ENCODE results near the gene MT1M. TPM values are rescaled to one million over a fixed set of nuclear protein-coding genes. Genes with fewer than 3 reads are reported as not detected.

MT1M gene
- total and polyA plus RNA-seq, 2 of the 8 experiments (the other 6 are each of a cell fraction or from before 2014, with no cell fraction given): 2.1 TPM; not detected in 1

DNA sequence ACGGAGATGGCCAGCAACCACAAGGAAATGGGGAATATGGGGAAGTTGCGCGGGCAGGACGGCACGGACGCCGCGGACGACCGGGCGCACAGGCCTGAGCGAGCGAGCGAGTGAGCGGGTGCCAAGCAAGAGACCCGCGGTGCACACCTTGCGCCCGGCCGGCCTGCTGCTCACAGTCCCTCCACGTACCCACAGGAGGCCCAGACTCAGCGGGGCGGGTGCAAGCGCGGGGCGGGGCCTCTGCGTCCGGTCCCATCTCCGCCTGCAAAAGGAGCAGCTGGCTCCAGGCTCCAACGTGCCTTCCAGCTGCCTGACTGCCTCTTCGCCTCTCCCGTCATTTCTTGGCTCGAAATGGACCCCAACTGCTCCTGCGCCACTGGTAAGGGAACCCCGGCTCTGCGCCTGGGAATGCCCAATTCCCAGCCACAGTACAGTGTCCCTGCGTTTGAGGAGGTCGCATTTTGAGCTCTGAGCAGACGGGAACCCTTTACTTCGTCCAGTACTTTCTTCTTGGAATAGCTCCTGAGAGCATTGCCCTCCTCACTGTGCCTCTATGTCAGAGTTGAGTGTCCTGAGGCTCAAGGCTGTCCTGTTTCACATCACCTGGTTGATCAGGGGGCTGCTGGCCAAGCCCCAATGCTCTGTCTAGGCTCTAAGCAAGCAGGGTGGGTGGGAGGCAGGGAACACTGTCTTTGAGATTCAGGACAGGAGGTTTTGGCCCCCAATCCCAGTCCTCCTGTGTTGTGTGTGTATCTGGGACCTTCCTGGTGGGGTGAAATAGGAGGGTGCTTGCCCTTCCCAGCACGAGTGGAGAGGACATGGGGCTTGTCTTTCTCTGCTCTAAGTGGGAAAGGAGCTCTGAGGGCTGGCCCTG lies 15.0 kb upstream of the MT1M start:
- H3K27me3 ChIP-seq (replicated peaks in 1 of 4; ENCODE audit: control insufficient read depth in 3 of 4, extremely low read depth in 1 of 4, insufficient read depth in 3 of 4, low read length in 3 of 4): peaks cover 35 to 74% (median 65%) of the 10 kb centered on the region in 4 experiments
- TF ChIP-seq RNF2 (IDR thresholded peaks at IDR 0.05; ENCODE audit: borderline replicate concordance, low read depth, low read length, missing control alignments, poor library complexity, severe bottlenecking): peak; percentile 81
- TF ChIP-seq FOSL1 (IDR thresholded peaks at IDR 0.05; ENCODE audit: insufficient read depth, low read depth, low read length): no peak
- TF ChIP-seq RBBP5 (IDR thresholded peaks at IDR 0.05; ENCODE audit: borderline replicate concordance, low read depth, low read length): no peak
- TF ChIP-seq ZNF274 (IDR thresholded peaks at IDR 0.05; ENCODE audit: borderline replicate concordance, extremely low read depth, low read length): no peak
- no peak for TF ChIP-seq EGR1 (IDR thresholded peaks at IDR 0.05; ENCODE audit: borderline replicate concordance, low read depth, low read length)
- TF ChIP-seq, protein P1, sequence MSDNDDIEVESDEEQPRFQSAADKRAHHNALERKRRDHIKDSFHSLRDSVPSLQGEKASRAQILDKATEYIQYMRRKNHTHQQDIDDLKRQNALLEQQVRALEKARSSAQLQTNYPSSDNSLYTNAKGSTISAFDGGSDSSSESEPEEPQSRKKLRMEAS (IDR thresholded peaks at IDR 0.05): no peak
- TF ChIP-seq SP2 (IDR thresholded peaks at IDR 0.05; ENCODE audit: low read length): no peak
- no peak for TF ChIP-seq TEAD4 (IDR thresholded peaks at IDR 0.05; ENCODE audit: low read depth, low read length)
- no peak for TF ChIP-seq CEBPB (IDR thresholded peaks at IDR 0.05; ENCODE audit: low read depth, low read length)
- TF ChIP-seq SIRT6 (IDR thresholded peaks at IDR 0.05; ENCODE audit: low read length): no peak
- TF ChIP-seq KDM1A (IDR thresholded peaks at IDR 0.05; ENCODE audit: borderline replicate concordance, low read length): no peak

More for the DNA sequence above, 15.0 kb upstream of the MT1M start:
- H3K56ac ChIP-seq (replicated peaks; ENCODE audit: insufficient read length, low read depth, low read length): no peak overlapping the region
- no peaks in the 10 kb centered on the region for H3K9me3 ChIP-seq (ENCODE audit: insufficient read depth in 2 of 2, low read depth in 1 of 2, low read length in 1 of 2)
- peak overlapping the region; percentile 43; the same call in 1 of the 2 replicates for H2BK20ac ChIP-seq (ENCODE audit: low read length)
- peak overlapping the region; percentile 34 to 57 (median 41) for H3K4me3 ChIP-seq (ENCODE audit: extremely low read depth in 1 of 4, insufficient read depth in 2 of 4, low read depth in 3 of 4, low read length in 4 of 4)
- H3K23ac ChIP-seq (ENCODE audit: insufficient read length): no peak overlapping the region
- peak overlapping the region; percentile 89 for H4K91ac ChIP-seq (replicated peaks; ENCODE audit: insufficient read length, low read length)
- H3K4me1 ChIP-seq (replicated peaks in 1 of 4; ENCODE audit: control insufficient read depth in 3 of 4, insufficient read depth in 4 of 4, low read length in 3 of 4): peaks cover 0 to 18% (median 12%) of the 10 kb centered on the region in 4 experiments; a peak in 6 of 7 replicates
- peak overlapping the region; percentile 38; the same call in 1 of the 2 replicates for H2AFZ ChIP-seq (ENCODE audit: low read length)
- no peaks in the 10 kb centered on the region for H3K36me3 ChIP-seq (ENCODE audit: control insufficient read depth in 2 of 4, insufficient read depth in 4 of 4, low read length in 3 of 4)
- H4K8ac ChIP-seq (ENCODE audit: extremely low read depth, insufficient read depth, low read length): no peak overlapping the region
- H2BK5ac ChIP-seq (ENCODE audit: low read depth, low read length): no peak overlapping the region
- peaks cover 2 to 6% of the 10 kb centered on the region in 2 experiments for H4K20me1 ChIP-seq (replicated peaks in 1 of 2; ENCODE audit: control insufficient read depth in 1 of 2, insufficient read depth in 2 of 2, low read length in 2 of 2)
- CTCF ChIA-PET (ENCODE audit: partially characterized antibody): interaction anchor here (0.9 to 3.2 kb wide), 10 partner anchors 10 to 60 kb away, joined by 3 to 12 read pairs (median 6); partner anchors contain the start of genes MT1G and MT1M
- H3K9ac ChIP-seq (replicated peaks in 1 of 4; ENCODE audit: extremely low read depth in 1 of 4, low read depth in 3 of 4, low read length in 3 of 4): no peak overlapping the region
- DNase-seq (ENCODE audit: low read depth in 1 of 2, low spot score in 2 of 2) (peak in 1 of 2 experiments; percentile 70), FAIRE-seq (no peak)
- H3K18ac ChIP-seq (ENCODE audit: extremely low read depth, low read length): peak overlapping the region; percentile 72; the same call in 1 of the 2 replicates
- H3K79me1 ChIP-seq (ENCODE audit: low read depth, low read length): no peaks in the 10 kb centered on the region
- peaks cover 5% of the 10 kb centered on the region; the same call in 1 of the 2 replicates for H3K23me2 ChIP-seq (ENCODE audit: low read depth, low read length)
- H2BK12ac ChIP-seq (ENCODE audit: low read depth, low read length): peak overlapping the region; percentile 50; the same call in 1 of the 2 replicates
- no peak overlapping the region for H3K14ac ChIP-seq (ENCODE audit: insufficient read length)
- no peaks in the 10 kb centered on the region for H3K79me2 ChIP-seq (ENCODE audit: control insufficient read depth in 1 of 2, insufficient read depth in 2 of 2, low read length in 2 of 2)
- H3K4ac ChIP-seq (replicated peaks; ENCODE audit: insufficient read length, low read depth, low read length): no peak overlapping the region
- no peak overlapping the region for H3K27ac ChIP-seq (ENCODE audit: low read depth, low read length)
- H2AK5ac ChIP-seq (ENCODE audit: low read depth, low read length): no peak overlapping the region; the same call in 1 of the 2 replicates
- no peak overlapping the region for H2BK120ac ChIP-seq (replicated peaks; ENCODE audit: low read depth, low read length)
- peak overlapping the region; percentile 84 to 88 for H3K4me2 ChIP-seq (ENCODE audit: insufficient read depth in 1 of 2, low read depth in 2 of 2, low read length in 2 of 2)
- H2BK15ac ChIP-seq (ENCODE audit: low read length): peak overlapping the region; percentile 36; the same call in 1 of the 2 replicates
- 6% methylated on average over 41 of the region's 41 CpGs; no CpG with 5 or more reads in 1 of the 2 experiments for WGBS, 2 experiments (ENCODE audit: extremely low coverage in 1 of 2, insufficient coverage in 1 of 2, insufficient read length in 1 of 2, insufficient replicate concordance in 2 of 2, low coverage in 1 of 2, low lambda C conversion rate in 2 of 2, missing lambda C conversion rate in 1 of 2)
- no peak overlapping the region for H4K5ac ChIP-seq (ENCODE audit: insufficient read length, low read depth, low read length)
- POLR2A ChIA-PET (ENCODE audit: partially characterized antibody): interaction anchor here (0.6 to 3.9 kb wide), 10 partner anchors 9 to 85 kb away, joined by 3 to 31 read pairs (median 4); partner anchors contain the start of genes MT1E and MT2A

Data from H1 (cell line).